Activated CD4-positive, alpha-beta T cell treated with anti-CD3 and anti-CD28 coated beads, Interleukin-2, amount 50 U/mL, for 4 hours (primary cell): ENCODE measurements around the gene FBXL17.
"Not testable (repeated sequence)": the region's sequence is repeated elsewhere in the genome, so short reads cannot be mapped to it uniquely, and the experiment has no call there.

Experiments
- DNase-seq, 2 experiments: peaks; one replicate each; pipeline ENCODE4 v3.0.0-alpha.2; 2020

The FBXL17 gene

DNA sequence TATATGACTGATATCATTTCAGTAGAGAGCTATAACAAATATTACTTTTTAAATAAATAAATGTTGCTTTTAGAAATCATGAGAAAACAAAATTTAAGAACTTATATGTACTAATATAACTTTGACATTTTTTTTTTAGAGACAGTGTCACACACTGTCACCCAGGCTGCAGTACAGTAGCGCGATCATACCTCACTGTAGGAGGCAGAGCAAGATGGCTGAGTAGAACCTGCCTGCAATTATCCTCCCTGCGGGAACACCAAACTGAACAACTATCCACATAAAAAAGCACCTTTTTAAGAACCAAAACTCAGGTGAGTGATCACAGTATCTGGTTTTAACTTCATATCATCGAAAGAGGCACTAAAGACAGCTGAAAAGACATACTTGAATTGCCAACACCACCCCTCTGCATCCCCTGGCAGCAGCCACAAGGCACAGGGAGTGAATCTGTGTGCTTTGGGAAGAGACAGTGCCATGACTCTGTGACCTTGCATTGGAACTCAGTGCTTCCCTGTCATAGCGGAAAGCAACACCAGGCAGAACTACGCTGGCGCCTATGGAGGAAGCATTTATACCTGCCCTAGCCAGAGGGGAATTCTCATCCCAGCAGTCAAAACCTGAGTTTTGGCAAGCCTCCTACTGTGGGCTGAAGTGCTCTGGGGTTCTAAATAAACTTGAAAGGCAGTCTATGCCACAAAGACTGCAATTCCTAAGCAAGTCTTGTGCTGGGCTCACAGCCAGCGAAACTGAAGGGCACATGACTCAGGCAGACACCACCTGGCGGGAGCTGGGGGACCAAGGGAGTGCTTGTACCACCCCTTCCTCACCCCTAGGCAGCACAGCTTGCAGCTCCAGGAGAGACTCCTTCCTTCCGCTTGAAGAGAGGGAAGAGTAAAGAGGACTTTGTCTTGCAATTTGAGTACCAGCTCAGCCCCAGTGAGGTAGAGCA lies 142.7 kb downstream of the FBXL17 start:
- no peak for DNase-seq

DNA sequence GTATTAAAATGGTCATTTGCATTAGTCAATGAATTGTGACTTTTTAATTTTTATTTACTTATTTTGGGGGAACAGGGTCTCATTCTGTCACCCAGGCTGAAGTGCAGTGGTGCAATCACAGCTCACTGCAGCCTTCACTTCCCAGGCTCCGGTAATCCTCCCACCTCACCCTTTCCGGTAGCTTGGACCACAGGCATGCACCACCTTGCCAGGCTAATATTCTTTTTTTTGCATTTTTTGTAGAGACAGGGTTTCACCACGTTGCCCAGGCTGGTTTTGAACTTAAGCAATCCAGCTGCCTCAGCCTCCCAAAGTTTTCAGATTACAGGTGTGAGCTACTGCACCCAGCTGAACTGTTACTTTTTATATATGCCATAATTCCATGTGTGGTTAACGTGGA lies 143.4 kb downstream of the FBXL17 start:
- no peak for DNase-seq

DNA sequence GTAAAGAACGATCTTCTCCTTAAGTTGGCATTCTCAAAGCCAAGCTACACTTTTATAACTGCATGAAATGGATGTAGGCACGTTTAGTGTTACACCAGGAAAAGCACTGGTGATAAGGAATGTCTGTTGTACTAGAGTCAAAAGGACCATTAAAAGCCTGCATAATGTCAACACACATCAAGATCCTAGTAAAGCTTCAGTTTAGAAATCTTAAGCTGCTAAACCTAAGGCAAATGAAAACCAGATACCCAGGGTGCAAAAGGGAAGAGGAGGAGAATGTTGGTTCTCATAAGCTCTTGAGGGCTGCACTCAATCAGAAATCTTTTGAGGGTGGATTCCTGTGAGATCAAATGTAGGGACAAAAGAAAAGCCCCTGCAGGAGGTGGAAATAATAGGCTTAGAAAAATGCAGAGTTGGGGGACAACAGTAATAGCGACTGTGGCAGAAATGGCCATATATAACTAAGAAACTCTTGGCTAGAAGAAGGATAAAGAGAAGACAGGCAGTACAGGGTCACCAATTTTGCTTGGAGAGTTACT lies 148.2 kb downstream of the FBXL17 start:
- no peak for DNase-seq

DNA sequence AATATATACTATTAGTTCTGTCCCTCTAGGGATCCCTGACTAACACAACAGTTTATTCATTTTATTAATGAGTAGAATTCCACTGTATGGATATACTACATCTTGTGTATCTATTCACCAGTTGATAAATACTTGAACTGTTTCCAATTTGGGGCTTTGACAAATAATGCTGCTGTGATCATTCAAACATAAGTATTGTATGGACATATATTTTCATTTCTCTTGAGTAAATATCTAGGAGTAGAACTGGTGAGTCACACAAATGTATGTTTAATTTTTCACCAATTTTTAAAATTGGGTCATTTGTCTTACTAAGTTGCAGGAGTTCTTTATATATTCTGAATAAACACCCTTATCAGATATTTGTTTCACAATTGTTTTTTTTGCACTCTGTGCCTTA lies 149.1 kb downstream of the FBXL17 start:
- DNase-seq: no peak

DNA sequence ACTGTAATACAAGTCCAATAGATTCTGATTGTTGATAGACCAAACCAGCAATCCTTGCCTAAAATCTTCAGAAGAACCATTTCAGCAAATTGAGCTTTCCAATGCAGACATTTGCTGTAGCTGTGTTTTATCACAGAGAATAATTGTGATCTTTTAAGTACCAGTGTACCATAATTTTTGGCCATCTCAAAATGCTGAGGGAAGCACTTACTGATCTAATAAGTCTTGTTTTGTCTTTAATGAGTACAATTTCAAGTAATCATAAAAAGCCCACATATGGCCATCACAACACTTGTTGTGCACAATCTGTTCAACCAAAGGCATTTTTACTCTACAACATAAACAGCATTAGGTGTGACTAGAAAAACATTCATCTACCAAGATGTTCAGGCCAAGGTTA lies 159.9 kb downstream of the FBXL17 start:
- DNase-seq: no peak

DNA sequence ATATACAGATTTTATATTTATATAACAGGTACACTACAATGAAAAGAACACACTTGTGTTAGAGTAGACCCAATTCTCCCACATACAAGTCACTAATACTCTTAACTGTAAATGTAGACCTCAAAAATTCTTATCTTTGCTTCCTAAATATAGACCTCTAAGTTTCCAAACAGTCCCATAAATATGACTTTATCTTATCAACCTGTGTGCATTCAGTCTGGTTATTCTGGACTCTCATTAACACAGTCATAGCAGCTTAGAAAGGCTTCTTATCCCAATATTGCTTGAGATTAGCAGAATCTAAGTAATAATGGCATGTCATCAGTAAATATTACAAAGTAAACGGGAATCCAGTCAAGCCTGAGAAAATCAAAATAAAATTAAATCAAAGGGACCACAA lies 161.1 kb downstream of the FBXL17 start:
- no peak for DNase-seq

DNA sequence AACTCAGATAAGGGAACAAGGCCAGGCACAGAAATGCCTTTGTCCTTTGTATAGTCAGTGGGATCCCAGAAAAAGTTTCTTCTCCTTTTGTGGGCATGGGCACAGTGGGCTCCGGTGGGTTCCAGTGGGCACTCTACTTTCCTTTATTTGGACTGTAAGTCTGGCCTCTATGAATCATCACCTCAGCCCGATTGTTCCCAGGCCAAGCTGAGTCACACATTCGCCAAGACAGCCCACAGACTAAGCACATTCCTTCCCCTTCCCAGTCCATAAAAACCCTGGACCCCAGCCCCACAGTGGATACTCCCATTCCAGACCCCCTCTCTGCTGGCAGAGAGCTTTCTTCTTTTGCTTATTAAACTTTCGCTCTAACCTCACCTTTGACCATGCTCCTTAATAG lies 165.0 kb downstream of the FBXL17 start:
- DNase-seq: no peak

DNA sequence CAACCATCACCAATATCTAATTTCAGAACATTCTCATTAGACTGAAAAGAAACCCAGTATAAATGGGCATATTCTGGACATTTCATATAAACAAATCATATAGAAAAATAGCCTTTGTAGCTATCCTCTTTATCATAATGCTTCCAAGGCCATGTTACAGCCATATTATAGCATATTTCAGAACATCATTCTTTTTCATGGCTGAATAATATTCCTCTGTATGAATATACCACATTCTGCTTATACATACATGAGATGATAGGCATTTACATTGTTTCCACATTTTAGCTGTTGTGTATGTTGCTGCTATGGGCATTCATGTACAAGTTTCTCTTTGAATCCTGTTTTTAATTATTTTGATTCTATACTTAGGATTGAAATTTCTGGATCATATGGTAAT lies 167.0 kb downstream of the FBXL17 start:
- DNase-seq: no peak

DNA sequence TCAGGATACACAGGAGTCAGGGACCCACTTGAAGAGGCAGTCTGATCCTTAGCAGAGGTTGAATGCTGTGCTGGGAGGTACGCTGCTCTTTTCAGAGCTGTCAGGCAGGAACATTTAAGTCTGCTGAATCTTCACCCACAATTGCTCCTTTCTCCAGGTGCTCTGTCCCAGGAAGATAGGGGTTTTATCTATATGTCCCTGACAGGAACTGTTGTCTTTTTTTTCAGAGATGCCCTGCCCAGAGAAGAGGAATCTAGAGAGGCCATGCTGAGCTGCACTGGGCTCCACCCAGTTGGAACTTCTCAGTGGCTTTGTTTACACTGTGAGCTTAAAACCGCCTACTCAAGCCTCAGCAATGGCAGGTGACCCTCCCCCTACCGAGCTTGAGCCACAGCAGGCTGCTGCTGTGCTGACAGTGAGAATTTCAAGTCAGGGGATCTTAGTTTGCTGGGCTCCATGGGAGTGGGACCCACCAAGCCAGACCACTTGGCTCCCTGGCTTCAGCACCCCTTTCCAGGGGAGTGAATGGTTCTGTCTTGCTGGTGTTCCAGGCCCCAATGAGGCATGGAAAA lies 169.0 kb downstream of the FBXL17 start:
- DNase-seq: no peak

DNA sequence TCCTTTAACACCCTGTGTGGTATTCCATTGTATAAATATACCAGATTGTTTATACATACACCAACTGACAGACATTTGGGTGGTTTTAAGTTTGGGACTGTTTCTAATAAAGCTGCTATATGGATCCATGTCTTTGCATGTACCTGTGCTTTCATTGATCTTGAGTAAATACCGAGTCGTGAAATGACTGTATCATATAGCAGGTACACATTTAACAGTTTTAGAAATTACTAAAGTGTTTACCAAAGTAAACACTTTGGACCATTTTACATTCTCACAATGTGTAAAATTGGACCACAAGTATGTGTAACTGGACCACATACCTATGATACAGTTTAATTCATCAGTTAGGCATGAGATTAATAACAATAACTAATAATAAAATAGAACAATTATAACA lies 175.2 kb downstream of the FBXL17 start:
- DNase-seq: no peak

DNA sequence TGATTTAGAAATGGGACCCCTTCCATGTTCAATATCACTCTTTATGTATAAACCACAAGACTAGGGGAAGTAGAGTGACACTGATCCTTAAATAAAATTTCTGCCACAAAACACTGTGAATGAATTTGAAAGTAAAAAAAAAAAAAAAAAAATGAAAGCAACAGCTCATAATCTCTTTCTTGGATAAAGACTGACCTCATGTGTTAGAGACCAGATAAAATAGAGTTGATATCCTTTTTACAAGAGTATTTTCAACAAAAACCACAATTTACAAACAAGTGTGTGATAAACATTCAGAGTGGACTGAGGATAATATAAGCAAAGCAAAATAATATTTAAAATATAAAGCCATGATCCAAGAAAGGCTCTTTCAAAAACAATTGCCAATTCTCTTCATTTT lies 180.2 kb downstream of the FBXL17 start:
- DNase-seq: no peak

DNA sequence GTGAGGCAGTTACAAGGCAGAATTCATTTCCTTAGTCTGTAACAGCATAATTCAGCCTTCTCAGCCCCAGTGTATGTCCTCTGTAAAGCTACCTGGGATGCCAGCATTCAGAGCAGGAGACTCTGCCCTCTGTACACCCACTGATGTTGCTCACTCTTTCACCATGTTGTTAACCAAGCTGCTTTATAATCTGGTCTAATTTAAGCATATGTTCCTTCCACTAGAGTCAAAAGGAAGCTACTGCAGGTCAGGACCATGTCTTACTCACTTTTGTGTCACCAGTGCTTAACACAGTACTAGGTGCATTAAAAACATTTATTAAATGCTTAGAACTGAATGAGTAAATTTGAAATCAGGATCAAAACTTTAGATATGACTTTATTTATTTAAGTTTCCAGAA lies 185.6 kb downstream of the FBXL17 start:
- no peak for DNase-seq

DNA sequence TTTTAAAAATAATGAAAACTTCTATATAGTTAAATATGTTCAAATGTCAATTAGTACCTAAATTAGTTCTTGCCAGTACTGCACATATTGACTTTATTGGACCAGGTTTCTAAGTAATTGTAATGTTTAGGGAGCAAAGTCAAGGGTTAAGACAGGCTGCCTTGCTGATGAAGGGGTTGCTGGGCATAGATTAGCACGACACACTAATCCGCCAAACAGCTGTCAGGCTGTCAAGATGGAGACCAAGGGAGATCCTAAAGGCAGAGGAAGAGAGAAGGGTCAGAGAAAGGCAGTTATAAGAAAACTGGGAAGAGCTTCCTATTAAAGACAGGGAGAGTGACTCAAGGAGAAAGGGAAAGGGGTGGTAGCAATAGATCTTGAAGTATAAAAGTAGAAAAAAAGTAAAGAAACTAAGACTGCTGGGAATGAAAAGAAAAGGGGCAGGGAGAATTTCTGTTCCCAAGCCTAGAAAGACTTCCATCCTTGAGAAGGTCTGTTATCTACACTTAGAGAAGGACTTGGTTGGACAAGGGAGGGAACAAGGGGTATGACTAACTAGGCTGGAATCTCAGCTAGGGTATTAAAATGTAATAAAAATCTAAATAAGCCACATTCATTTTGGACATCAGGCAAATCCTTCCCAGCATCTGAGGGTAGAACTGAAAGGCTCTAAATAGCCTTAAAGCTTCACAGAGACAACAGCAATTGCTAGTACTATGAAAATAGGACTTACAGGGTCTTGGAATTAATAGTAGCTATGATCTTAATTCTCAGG lies 188.7 kb downstream of the FBXL17 start:
- no peak for DNase-seq

DNA sequence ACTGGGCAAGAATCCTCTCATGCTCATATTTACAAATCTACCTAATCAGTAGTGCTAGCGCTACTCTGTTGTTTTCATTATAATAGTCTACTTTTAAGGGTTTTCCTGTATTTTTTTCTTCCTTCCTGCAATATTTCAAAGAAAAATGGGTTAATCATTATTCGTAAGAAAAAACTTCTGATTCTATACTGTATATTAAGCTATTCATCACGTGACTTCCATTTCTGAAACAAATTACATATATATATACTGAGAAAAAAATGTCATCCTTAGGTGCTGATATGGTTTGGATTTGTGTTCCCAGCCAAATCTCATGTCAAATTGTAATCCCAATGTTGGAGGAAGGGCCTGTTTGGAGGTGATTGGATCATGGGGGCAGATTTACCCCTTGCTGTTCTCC lies 197.0 kb downstream of the FBXL17 start:
- no peak for DNase-seq

DNA sequence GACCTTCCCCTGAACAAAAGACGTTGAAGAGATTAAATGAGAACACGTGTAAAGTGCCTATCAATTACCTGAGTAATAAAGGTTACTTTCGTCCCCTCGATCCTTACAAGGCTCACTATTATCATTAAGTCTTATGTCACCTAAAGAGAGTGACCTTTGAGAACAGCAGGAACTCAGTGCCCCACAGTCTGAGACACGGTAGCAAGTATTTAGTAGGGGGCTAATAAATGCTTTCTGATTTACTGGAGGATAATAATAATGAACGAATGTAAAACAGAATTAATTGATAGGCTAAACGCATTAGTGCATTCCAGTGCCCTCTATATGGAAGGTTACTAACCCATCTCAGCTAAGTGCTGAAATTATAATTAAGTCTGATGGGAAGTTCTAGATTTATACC lies 199.9 kb downstream of the FBXL17 start:
- DNase-seq: no peak

DNA sequence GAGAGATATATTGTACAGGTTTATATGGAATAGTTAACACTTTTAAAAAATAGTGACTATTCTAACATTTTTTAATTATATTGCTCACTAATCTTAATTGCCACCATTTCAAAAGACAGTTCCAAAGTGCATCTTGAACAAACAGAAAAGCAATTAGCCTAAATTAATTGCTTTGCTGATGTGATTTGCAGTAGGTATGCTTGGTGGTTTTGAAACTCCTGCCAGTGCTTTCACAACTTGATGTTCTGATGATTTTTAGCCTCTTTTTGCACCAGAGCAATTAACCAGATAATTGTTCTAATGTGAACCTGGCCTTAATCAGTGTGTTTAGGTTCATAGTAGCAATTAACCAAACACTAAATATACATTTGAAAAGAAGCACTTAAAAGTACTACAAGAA lies 207.6 kb downstream of the FBXL17 start:
- DNase-seq: no peak

DNA sequence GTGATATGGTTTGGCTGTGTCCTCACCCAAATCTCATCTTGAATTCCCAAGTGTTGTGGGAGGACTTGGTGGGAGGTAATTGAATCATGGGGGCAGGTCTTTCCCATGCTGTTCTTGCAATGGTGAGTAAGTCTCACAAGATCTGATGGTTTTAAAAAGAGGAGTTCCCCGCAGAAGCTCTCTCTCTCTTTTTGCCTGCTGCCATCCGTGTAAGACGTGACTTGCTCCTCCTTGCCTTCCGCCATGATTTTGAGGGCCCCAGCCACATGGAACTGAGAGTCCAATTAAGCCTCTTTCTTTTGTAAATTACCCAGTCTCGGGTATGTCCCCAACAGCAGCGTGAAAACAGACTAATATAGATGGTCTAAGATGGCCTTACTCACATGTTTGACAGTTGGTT lies 210.1 kb downstream of the FBXL17 start:
- DNase-seq: no peak

DNA sequence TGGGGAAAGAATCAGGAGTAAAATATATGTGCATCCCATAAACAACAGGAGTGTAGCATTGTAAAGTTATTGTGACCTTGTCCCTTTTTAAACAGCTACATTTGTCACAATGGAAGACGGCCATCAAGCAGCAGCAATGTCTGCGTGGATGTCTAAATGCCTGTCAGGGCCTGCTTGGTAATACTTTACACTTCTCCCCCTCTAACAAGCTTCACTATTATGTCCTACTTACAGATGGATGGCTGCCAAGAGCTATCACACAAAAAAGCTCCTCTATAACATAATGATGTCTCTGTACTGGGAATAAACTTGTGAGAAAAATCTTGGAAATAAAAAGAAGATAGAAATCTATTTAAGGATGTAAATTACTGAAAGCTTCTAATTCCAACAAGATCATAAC lies 213.0 kb downstream of the FBXL17 start:
- no peak for DNase-seq

DNA sequence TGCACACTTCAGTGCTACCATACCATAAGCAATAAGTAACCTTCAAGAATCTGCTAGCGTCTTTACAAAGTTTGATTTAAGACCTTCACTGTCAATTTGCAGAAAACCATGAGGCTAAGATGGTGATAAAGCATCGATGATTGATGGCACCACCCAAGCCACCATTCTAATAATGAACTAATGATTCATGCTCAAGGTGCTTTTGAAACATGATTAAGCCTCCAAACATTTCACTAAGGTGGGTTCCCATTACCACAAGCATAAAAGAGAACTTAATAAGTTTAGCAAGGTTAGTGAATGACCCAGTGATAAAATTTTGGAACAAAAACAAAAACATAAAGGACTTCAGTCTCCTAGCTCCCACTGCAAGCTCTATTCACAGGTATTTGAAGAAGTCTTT lies 214.7 kb downstream of the FBXL17 start:
- DNase-seq: no peak

DNA sequence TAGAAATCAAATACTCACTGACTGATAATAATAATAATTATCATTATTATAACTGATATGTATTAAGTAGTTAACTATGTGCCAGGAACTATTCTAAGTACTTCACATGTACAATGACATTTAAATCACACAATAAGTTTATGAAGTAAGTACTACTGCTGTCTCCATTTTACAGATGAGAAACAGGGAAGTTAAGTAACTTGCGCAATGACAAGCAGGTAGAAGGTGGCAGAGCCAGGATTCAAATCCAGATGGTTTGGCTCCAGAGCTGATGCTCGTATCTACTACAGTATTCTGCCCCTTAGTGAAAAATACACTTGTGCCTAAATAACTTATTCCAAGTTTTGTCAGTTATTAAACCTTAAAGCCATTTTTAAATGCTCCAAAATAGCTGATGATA lies 217.3 kb downstream of the FBXL17 start:
- DNase-seq: no peak

DNA sequence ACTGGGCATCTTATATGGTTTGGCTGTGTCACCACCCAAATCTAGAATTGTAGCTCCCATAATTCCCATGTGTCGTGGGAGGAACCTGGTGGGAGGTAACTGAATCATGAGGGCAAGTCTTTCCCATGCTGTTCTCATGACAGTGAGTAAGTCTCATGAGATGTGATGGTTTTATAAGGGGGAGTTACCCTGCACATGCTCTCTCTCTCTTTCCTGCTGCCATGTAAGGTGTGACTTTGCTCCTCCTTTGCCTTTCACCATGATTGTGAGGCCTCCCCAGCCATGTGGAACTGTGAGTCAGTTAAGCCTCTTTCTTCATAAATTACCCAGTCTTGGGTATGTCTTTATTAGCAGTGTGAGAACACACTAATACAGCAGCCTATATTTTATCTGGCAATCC lies 229.0 kb downstream of the FBXL17 start:
- not testable (repeated sequence) for DNase-seq

DNA sequence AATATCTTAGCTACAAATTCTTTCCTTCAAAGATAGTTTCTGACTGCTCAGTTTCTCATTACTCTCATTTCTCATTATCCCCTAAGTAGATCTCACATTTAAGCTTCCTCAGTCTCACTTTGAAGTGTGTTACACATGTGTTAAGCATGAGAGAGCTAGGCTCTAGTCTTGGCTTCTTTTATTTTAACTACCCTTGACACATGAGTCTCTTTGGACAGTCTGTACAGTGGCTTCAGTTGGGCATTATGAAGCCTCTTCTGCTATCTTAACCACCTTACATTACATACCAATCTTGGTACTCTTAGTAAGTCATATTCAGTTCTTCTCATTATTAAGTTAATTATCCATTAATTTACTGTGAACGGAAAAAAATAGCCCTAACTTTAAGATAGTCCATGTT lies 232.5 kb downstream of the FBXL17 start:
- DNase-seq: no peak

DNA sequence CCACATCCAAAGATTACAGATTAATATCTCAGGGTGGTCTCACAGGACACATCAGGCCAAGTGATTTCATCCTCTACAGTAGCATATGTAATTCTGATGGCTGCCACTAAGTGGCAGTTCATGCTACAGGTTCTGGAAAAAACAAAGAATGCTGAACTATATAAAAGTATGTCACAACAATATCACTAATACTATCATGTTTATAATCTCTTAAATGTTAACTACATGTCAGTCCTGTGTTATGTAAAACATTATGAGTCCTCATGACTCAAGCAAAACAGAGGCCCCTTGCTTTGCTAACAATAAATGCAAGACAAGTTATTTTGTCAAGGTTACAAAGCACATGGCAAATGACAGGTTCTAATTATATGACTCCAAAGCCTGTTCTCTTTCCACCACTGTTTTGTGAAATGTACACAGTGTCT lies 233.2 kb downstream of the FBXL17 start:
- DNase-seq: no peak

DNA sequence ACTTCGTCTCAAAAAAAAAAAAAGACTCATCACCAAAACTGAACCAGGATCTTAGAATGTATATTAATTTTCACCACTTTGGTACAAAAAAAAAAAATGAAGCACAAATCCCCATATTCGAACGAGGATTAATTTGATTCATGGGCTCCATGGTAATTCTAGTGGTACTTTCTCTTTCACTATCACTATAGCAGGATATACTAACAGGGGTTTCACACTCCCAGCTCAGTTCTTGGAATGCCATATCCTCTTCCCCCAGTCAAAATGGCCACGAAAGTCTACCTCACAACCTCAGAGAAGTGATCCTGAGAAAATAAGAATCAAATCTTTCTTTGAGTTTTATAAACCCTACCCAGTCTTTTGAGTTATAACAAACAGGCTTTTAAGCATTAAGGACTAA lies 235.7 kb downstream of the FBXL17 start:
- no peak for DNase-seq
